K562 (cell line): Measurements from ENCODE around the gene SCUBE1. TPM values are rescaled to one million over a fixed set of nuclear protein-coding genes. Genes with fewer than 3 reads are reported as not detected.

ENCODE experiments used
- ARID2 ChIP-seq: fragments of 450-650 bp; IDR thresholded peaks from 2 replicates; pipeline ENCODE4 v1.6.1; 2017; ENCODE audit warnings: antibody characterized with exemption, mild to moderate bottlenecking
- CUX1 ChIP-seq: fragments of 200-800 bp; sonication (Bioruptor generic); IDR thresholded peaks from 2 replicates; pipeline ENCODE4 v1.6.1; 2016; ENCODE audit warnings: missing genetic modification characterization, missing compliant biosample characterization
- E2F3 ChIP-seq: fragments of 250-450 bp; sonication (Bioruptor Pico); IDR thresholded peaks from 2 replicates; pipeline ENCODE4 v1.4.0; 2020; ENCODE audit warnings: mild to moderate bottlenecking
- ELF1 ChIP-seq: fragments of 200-800 bp; sonication (Bioruptor generic); IDR thresholded peaks from 2 replicates; pipeline ENCODE4 v1.6.1; 2016; ENCODE audit warnings: missing genetic modification characterization, missing compliant biosample characterization
- JUN ChIP-seq, 2 experiments: sonication (generic) in 1 of 2; formaldehyde crosslinking in 1 of 2; IDR thresholded peaks; 2 replicates each; pipeline versions ENCODE4 v1.6.1 to v1.8.0; 2012 to 2022; ENCODE audit warnings: borderline replicate concordance in 2 of 2, mild to moderate bottlenecking in 2 of 2, improper control_type of control experiment in 1 of 2, low read depth in 1 of 2, low read length in 1 of 2, missing genetic modification reagents in 1 of 2
- KAT2B ChIP-seq: IDR thresholded peaks from one replicate; pipeline ENCODE4 v1.6.1; 2012; ENCODE audit warnings: low read depth, mild to moderate bottlenecking, control low read depth, inconsistent platforms, low read length, moderate library complexity
- KLF1 ChIP-seq: fragments of 450-650 bp; IDR thresholded peaks from 2 replicates; pipeline ENCODE4 v1.6.1; 2016; ENCODE audit warnings: missing genetic modification characterization, missing compliant biosample characterization
- OTX1 ChIP-seq: fragments of 450-650 bp; formaldehyde crosslinking; IDR thresholded peaks from 2 replicates; pipeline ENCODE4 v1.4.0; 2022; ENCODE audit warnings: mild to moderate bottlenecking
- PHB2 ChIP-seq: fragments of 450-650 bp; IDR thresholded peaks from 2 replicates; pipeline ENCODE4 v1.6.1; 2017; ENCODE audit warnings: low read depth
- PHF20 ChIP-seq: fragments of 450-650 bp; IDR thresholded peaks from 2 replicates; pipeline ENCODE4 v1.6.1; 2018; ENCODE audit not compliant: partially characterized antibody
- POLR2A ChIP-seq: fragments of 450-650 bp; conservative IDR thresholded peaks from 2 replicates; pipeline ENCODE4 v1.6.1; 2016
- TCF7 ChIP-seq: sonication (generic); IDR thresholded peaks from 2 replicates; pipeline ENCODE4 v1.6.1; 2016; ENCODE audit warnings: antibody characterized with exemption, borderline replicate concordance
- ZFP36 ChIP-seq: fragments of 150-350 bp; IDR thresholded peaks from 2 replicates; pipeline ENCODE4 v1.6.1; 2018; ENCODE audit warnings: low read length, low read depth; ENCODE audit not compliant: partially characterized antibody
- ZNF174 ChIP-seq: fragments of 250-450 bp; sonication (Bioruptor Pico); IDR thresholded peaks from 2 replicates; pipeline ENCODE4 v1.4.0; 2020; ENCODE audit warnings: mild to moderate bottlenecking
- ZNF408 ChIP-seq: fragments of 250-450 bp; sonication (Bioruptor Pico); IDR thresholded peaks from 2 replicates; pipeline ENCODE4 v1.4.0; 2020; ENCODE audit warnings: low read depth, mild to moderate bottlenecking, moderate library complexity
- ZNF707 ChIP-seq: fragments of 250-450 bp; sonication (Bioruptor Pico); conservative IDR thresholded peaks from 2 replicates; pipeline ENCODE4 v1.8.0; 2022; ENCODE audit warnings: inconsistent platforms, mild to moderate bottlenecking, moderate library complexity
- ZNF75A ChIP-seq: fragments of 450-650 bp; formaldehyde crosslinking; IDR thresholded peaks from 2 replicates; pipeline ENCODE4 v1.4.0; 2020; ENCODE audit warnings: mild to moderate bottlenecking
- polyA plus RNA-seq, 8 experiments: library from polyadenylated mRNA; depleted of rRNA in 4 of 8; stranded (reverse) in 5 of 8; unstranded in 3 of 8; fragments of >200 nt; fragmentation: Nextera tagmentation in 2 of 8; fragmentation: Illumina TruSeq in 1 of 8; extraction: Ambion mirVana in 2 of 8; extraction: Trizol in 1 of 8; gene quantifications; 2 replicates each; pipeline versions ENCODE4 v1.2.1 to v1.2.3, GENCODE V29; 2011 to 2014; ENCODE audit warnings: inconsistent platforms in 1 of 8, missing spikeins in 1 of 8
- total RNA-seq, 7 experiments: library from RNA; depleted of rRNA in 6 of 7; stranded (reverse); fragments of >200 nt in 6 of 7; fragmentation: Illumina TruSeq in 2 of 7; extraction: Trizol in 2 of 7; gene quantifications; 2 replicates each; pipeline versions ENCODE4 v1.2.1 to v1.2.3, GENCODE V29; 2011 to 2021; ENCODE audit warnings: low replicate concordance in 1 of 7
- TF ChIP-seq, protein P1 (sequence below): fragments of 450-650 bp; IDR thresholded peaks from 2 replicates; pipeline ENCODE4 v1.6.1; 2014; ENCODE audit warnings: low read depth, mild to moderate bottlenecking, moderate library complexity, borderline replicate concordance
- TF ChIP-seq, protein P2 (sequence below): sonication (generic); formaldehyde crosslinking; IDR thresholded peaks from 2 replicates; pipeline ENCODE4 v1.9.0; 2022; ENCODE audit warnings: mild to moderate bottlenecking, missing genetic modification reagents

Gene SCUBE1
- total and polyA plus RNA-seq, 9 of the 15 experiments (the other 6 are each of a cell fraction or from before 2014, with no cell fraction given), result 0.03 to 0.47 (median 0.29) TPM; not detected in 6

DNA sequence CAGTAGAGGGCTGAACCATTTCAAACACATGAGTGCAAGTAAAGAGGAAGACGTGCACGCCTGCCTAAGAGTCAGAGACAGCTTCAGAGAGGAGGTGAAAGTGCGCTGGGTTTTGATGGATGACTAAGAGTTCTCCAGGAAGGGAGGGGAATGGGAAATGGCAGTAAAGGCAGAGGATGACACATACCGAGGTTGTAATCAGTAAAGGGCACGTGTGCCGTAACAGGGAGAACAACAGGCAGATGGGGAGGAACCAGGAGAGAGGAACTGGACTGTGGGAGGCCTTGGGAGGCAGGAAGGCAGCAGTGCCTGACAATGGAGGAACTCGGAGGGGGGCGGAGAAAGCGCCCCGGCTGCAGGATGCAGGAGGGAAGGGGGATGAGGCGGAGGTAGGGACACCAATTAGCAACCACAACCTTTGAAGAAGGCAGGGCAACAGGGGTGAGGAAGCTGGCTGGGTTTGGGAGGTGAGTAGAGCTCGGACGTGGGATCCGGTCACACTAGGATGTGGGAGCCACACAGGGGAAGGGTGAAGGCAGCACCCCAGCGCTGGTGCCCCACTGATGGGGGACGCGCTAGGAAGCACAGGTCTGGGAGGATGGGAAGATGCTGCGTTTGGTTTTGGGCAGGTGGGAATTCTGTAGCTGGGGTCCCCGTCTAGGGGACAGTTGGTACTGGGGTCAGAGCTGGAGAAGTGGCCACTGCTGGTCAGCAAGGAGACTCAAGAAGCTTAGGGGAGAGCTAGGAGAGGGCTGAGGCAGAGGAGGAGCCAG lies 67.4 kb downstream of the SCUBE1 start (continued):
- TF ChIP-seq CUX1 (CRISPR knock-in tag) (no peak), ZNF707 (CRISPR knock-in tag) (no peak), KAT2B (no peak), ZNF408 (CRISPR knock-in tag) (no peak), TCF7 (no peak), KLF1 (tag) (no peak), ARID2 (no peak), ZNF75A (CRISPR knock-in tag) (no peak), OTX1 (CRISPR knock-in tag) (no peak), POLR2A (no peak), ZNF174 (CRISPR knock-in tag) (no peak), JUN (IDR thresholded peaks at IDR 0.05; ENCODE audit: borderline replicate concordance, low read depth, low read length) (peak; percentile 87), JUN (CRISPR knock-in tag; IDR thresholded peaks at IDR 0.05; ENCODE audit: borderline replicate concordance) (no peak), PHB2 (no peak), E2F3 (CRISPR knock-in tag) (no peak), PHF20 (no peak), ELF1 (no peak), ZFP36 (no peak)
- TF ChIP-seq, protein P1, sequence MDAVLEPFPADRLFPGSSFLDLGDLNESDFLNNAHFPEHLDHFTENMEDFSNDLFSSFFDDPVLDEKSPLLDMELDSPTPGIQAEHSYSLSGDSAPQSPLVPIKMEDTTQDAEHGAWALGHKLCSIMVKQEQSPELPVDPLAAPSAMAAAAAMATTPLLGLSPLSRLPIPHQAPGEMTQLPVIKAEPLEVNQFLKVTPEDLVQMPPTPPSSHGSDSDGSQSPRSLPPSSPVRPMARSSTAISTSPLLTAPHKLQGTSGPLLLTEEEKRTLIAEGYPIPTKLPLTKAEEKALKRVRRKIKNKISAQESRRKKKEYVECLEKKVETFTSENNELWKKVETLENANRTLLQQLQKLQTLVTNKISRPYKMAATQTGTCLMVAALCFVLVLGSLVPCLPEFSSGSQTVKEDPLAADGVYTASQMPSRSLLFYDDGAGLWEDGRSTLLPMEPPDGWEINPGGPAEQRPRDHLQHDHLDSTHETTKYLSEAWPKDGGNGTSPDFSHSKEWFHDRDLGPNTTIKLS, result no peak
- TF ChIP-seq, protein P2, sequence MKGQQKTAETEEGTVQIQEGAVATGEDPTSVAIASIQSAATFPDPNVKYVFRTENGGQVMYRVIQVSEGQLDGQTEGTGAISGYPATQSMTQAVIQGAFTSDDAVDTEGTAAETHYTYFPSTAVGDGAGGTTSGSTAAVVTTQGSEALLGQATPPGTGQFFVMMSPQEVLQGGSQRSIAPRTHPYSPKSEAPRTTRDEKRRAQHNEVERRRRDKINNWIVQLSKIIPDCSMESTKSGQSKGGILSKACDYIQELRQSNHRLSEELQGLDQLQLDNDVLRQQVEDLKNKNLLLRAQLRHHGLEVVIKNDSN (CRISPR knock-in tag), result peak; percentile 90
